Measurements from ENCODE around the gene TFDP1. TPM values are rescaled to one million over a fixed set of nuclear protein-coding genes. Genes with fewer than 3 reads are reported as not detected.

TFDP1 gene
- total RNA-seq, 2 experiments from 2014 or later = 87.9 to 119 TPM

- no peak for TF ChIP-seq EZH2phosphoT487 (IDR thresholded peaks at IDR 0.05; ENCODE audit: borderline replicate concordance, low read depth, low read length)
- no peak for TF ChIP-seq CTCF (conservative IDR thresholded peaks at IDR 0.05; ENCODE audit: low read length)
- Histone ChIP-seq H3K4me1 (ENCODE audit: insufficient read depth, low read length, poor library complexity, severe bottlenecking) (no peaks in the 10 kb centered on the region), H4K20me1 (ENCODE audit: insufficient read depth, low read length) (no peaks in the 10 kb centered on the region), H3K9me3 (ENCODE audit: low read length) (no peaks in the 10 kb centered on the region), H3K36me3 (ENCODE audit: insufficient read depth, low read length) (no peaks in the 10 kb centered on the region), H3K4me3 (ENCODE audit: low read depth, low read length, poor library complexity, severe bottlenecking) (no peak overlapping the region), H3K27ac (ENCODE audit: low read depth, low read length, poor library complexity, severe bottlenecking) (no peak overlapping the region), H3K9me2 (ENCODE audit: insufficient read depth, low read length) (no peaks in the 10 kb centered on the region), H3K4me2 (ENCODE audit: low read length) (no peak overlapping the region), H2AFZ (ENCODE audit: low read length) (no peak overlapping the region), H3K79me2 (ENCODE audit: insufficient read depth, low read depth, low read length) (no peaks in the 10 kb centered on the region)
- ChIA-PET POLR2A (no interaction called here), CTCF (ENCODE audit: unreplicated experiment) (interaction anchor here (0.6 kb wide), 1 partner anchor 210 kb away, joined by 3 read pairs; no protein-coding TSS in a partner anchor)
- no TSS peak for BruUV-seq (replicated peaks)
- no peak for DNase-seq (ENCODE audit: low spot score)
- intact Hi-C loops (cut with micrococcal nuclease; ENCODE audit: unreplicated experiment) = no loop called here
Measured at GRCh38 chr13:113544071-113544891, 40.3 kb upstream of the TFDP1 start.

GRCh38 chr13:113544896-113545295 lies 39.7 kb upstream of the TFDP1 start:
- no peaks in the 10 kb centered on the region for H4K20me1 ChIP-seq (ENCODE audit: insufficient read depth, low read length)
- H3K4me3 ChIP-seq (ENCODE audit: low read depth, low read length, poor library complexity, severe bottlenecking) = no peak overlapping the region
- no peak overlapping the region for H3K4me2 ChIP-seq (ENCODE audit: low read length)
- intact Hi-C loops (cut with micrococcal nuclease; ENCODE audit: unreplicated experiment) = no loop called here
- no peaks in the 10 kb centered on the region for H3K36me3 ChIP-seq (ENCODE audit: insufficient read depth, low read length)
- no peaks in the 10 kb centered on the region for H3K4me1 ChIP-seq (ENCODE audit: insufficient read depth, low read length, poor library complexity, severe bottlenecking)
- CTCF ChIA-PET (ENCODE audit: unreplicated experiment) = interaction anchor here (0.6 kb wide), 1 partner anchor 210 kb away, joined by 3 read pairs; no protein-coding TSS in a partner anchor
- POLR2A ChIA-PET = no interaction called here
- H3K79me2 ChIP-seq (ENCODE audit: insufficient read depth, low read depth, low read length) = no peaks in the 10 kb centered on the region
- H3K9me2 ChIP-seq (ENCODE audit: insufficient read depth, low read length) = no peaks in the 10 kb centered on the region
- H3K27ac ChIP-seq (ENCODE audit: low read depth, low read length, poor library complexity, severe bottlenecking) = no peak overlapping the region
- TF ChIP-seq EZH2phosphoT487 (IDR thresholded peaks at IDR 0.05; ENCODE audit: borderline replicate concordance, low read depth, low read length) (no peak), CTCF (conservative IDR thresholded peaks at IDR 0.05; ENCODE audit: low read length) (no peak)
- H3K9me3 ChIP-seq (ENCODE audit: low read length) = no peaks in the 10 kb centered on the region
- no TSS peak for BruUV-seq (replicated peaks)
- no peak overlapping the region for H2AFZ ChIP-seq (ENCODE audit: low read length)
- DNase-seq (ENCODE audit: low spot score) = no peak

- H3K9me2 ChIP-seq (ENCODE audit: insufficient read depth, low read length) = no peaks in the 10 kb centered on the region
- no peak for DNase-seq (ENCODE audit: low spot score)
- no peaks in the 10 kb centered on the region for H3K9me3 ChIP-seq (ENCODE audit: low read length)
- ChIA-PET CTCF (ENCODE audit: unreplicated experiment) (no interaction called here), POLR2A (no interaction called here)
- no peak for TF ChIP-seq CTCF (conservative IDR thresholded peaks at IDR 0.05; ENCODE audit: low read length)
- TF ChIP-seq EZH2phosphoT487 (IDR thresholded peaks at IDR 0.05; ENCODE audit: borderline replicate concordance, low read depth, low read length) = no peak
- no peak overlapping the region for H2AFZ ChIP-seq (ENCODE audit: low read length)
- no peak overlapping the region for H3K4me3 ChIP-seq (ENCODE audit: low read depth, low read length, poor library complexity, severe bottlenecking)
- H3K79me2 ChIP-seq (ENCODE audit: insufficient read depth, low read depth, low read length) = no peaks in the 10 kb centered on the region
- H3K4me1 ChIP-seq (ENCODE audit: insufficient read depth, low read length, poor library complexity, severe bottlenecking) = no peaks in the 10 kb centered on the region
- intact Hi-C loops (cut with micrococcal nuclease; ENCODE audit: unreplicated experiment) = no loop called here
- H3K4me2 ChIP-seq (ENCODE audit: low read length) = no peak overlapping the region
- BruUV-seq (replicated peaks) = no TSS peak
- H3K27ac ChIP-seq (ENCODE audit: low read depth, low read length, poor library complexity, severe bottlenecking) = no peak overlapping the region
- no peaks in the 10 kb centered on the region for H3K36me3 ChIP-seq (ENCODE audit: insufficient read depth, low read length)
- no peaks in the 10 kb centered on the region for H4K20me1 ChIP-seq (ENCODE audit: insufficient read depth, low read length)
Measured at GRCh38 chr13:113545455-113545930, 39.1 kb upstream of the TFDP1 start.
